ENCODE data around the gene GPHN.

DNA sequence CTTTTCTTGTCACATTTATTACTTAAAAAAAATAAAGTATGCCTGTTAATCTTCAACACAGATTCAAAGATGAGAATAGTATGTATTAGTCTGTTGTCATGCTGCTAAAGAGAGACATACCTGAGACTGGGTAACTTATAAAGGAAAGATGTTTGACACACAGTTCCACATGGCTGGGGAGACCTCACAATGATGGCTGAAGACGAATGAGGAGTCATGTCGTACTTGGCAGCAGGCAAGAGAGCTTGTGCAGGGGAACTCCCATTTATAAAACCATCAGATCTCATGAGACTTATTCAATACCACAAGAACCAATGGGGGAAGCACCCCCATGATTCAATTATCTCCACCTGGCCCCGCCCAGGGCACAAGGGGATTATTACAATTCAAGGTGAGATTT is 345.4 kb downstream of the GPHN start:
- TF ChIP-seq, protein P1, sequence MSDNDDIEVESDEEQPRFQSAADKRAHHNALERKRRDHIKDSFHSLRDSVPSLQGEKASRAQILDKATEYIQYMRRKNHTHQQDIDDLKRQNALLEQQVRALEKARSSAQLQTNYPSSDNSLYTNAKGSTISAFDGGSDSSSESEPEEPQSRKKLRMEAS (IDR thresholded peaks at IDR 0.05) = no peak
- TF ChIP-seq YY1 (IDR thresholded peaks at IDR 0.05; ENCODE audit: low read depth) = no peak

All from Ishikawa (cell line).